ENCODE results near the gene HSBP1L1.

GRCh38 chr18:79952456-79952995, 11.9 kb upstream of the HSBP1L1 start:
- TF ChIP-seq TP53 (CRISPR knock-in tag; IDR thresholded peaks at IDR 0.05): no peak
- no peak for TF ChIP-seq CEBPB (IDR thresholded peaks at IDR 0.05)
- TF ChIP-seq MAX (IDR thresholded peaks at IDR 0.05): no peak
- no peak for TF ChIP-seq ZFP36 (IDR thresholded peaks at IDR 0.05; ENCODE audit: borderline replicate concordance, partially characterized antibody)
- TF ChIP-seq CTCF (IDR thresholded peaks at IDR 0.05): no peak
- no peak for TF ChIP-seq RAD21 (conservative IDR thresholded peaks at IDR 0.05 in 1 of 2, IDR thresholded peaks at IDR 0.05 in 1 of 2)
- TF ChIP-seq POLR2A (IDR thresholded peaks at IDR 0.05; ENCODE audit: low read length): no peak
- TF ChIP-seq MAZ (IDR thresholded peaks at IDR 0.05; ENCODE audit: borderline replicate concordance, low read depth, low read length): no peak
- TF ChIP-seq CBX8 (IDR thresholded peaks at IDR 0.05): no peak
- no peak for TF ChIP-seq HEYL (CRISPR knock-in tag; IDR thresholded peaks at IDR 0.05)
- TF ChIP-seq MYC (IDR thresholded peaks at IDR 0.05; ENCODE audit: borderline replicate concordance, low read length): no peak
- no peak for TF ChIP-seq EP300 (IDR thresholded peaks at IDR 0.05)
- TF ChIP-seq NFE2L2 (conservative IDR thresholded peaks at IDR 0.05; ENCODE audit: low read length): no peak

All from A549 (cell line).